K562 (cell line): ENCODE data around the gene C2CD2. TPM values are rescaled to one million over a fixed set of nuclear protein-coding genes. Genes with fewer than 3 reads are reported as not detected.
A peak's percentile ranks its signal among the peaks of the same experiment; 100 is the strongest.

Source experiments
- CTBP1 ChIP-seq: fragments of 450-650 bp; IDR thresholded peaks from 2 replicates; pipeline ENCODE4 v1.6.1; 2016; ENCODE audit warnings: borderline replicate concordance
- DNMT1 ChIP-seq: fragments of 450-650 bp; IDR thresholded peaks from 2 replicates; pipeline ENCODE4 v1.6.1; 2016; ENCODE audit warnings: antibody characterized with exemption, mild to moderate bottlenecking
- EP300 ChIP-seq: IDR thresholded peaks from 2 replicates; pipeline ENCODE4 v1.6.1; 2012; ENCODE audit warnings: low read length, improper control_type of control experiment
- FOXJ3 ChIP-seq: sonication (generic); formaldehyde crosslinking; IDR thresholded peaks from 2 replicates; pipeline ENCODE4 v1.4.0; 2020; ENCODE audit warnings: mild to moderate bottlenecking, missing genetic modification reagents
- FOXM1 ChIP-seq, 2 experiments: fragments of 450-650 bp in 1 of 2; sonication (generic) in 1 of 2; formaldehyde crosslinking in 1 of 2; IDR thresholded peaks; 2 replicates each; pipeline versions ENCODE4 v1.6.1 to v1.9.0; 2017 to 2022; ENCODE audit warnings: low read depth in 2 of 2, mild to moderate bottlenecking in 2 of 2, missing genetic modification reagents in 1 of 2, moderate library complexity in 1 of 2
- GATA2 ChIP-seq: sonication (generic); formaldehyde crosslinking; IDR thresholded peaks from 2 replicates; pipeline ENCODE4 v1.4.0; 2020; ENCODE audit warnings: mild to moderate bottlenecking, missing genetic modification reagents
- HCFC1 ChIP-seq: IDR thresholded peaks from 2 replicates; pipeline ENCODE4 v1.6.1; 2012; ENCODE audit warnings: low read depth, low read length, improper control_type of control experiment
- MEIS2 ChIP-seq: fragments of 450-650 bp; IDR thresholded peaks from 2 replicates; pipeline ENCODE4 v1.6.1; 2014; ENCODE audit warnings: mild to moderate bottlenecking; ENCODE audit not compliant: partially characterized antibody
- MITF ChIP-seq: IDR thresholded peaks from 2 replicates; pipeline ENCODE4 v1.6.1; 2014; ENCODE audit warnings: antibody characterized with exemption
- MTA1 ChIP-seq: fragments of 450-650 bp; IDR thresholded peaks from 2 replicates; pipeline ENCODE4 v1.6.1; 2017; ENCODE audit warnings: borderline replicate concordance
- MXD1 ChIP-seq: fragments of 250-450 bp; sonication (Bioruptor Pico); IDR thresholded peaks from 2 replicates; pipeline ENCODE4 v1.8.0; 2021; ENCODE audit warnings: borderline replicate concordance, mild to moderate bottlenecking, moderate library complexity; ENCODE audit not compliant: poor library complexity, severe bottlenecking
- NFIC ChIP-seq: fragments of 450-650 bp; IDR thresholded peaks from 2 replicates; pipeline ENCODE4 v1.6.1; 2017; ENCODE audit warnings: mild to moderate bottlenecking, inconsistent platforms
- POLR3A ChIP-seq: IDR thresholded peaks from 2 replicates; pipeline ENCODE4 v1.6.1; 2011; ENCODE audit warnings: borderline replicate concordance, mild to moderate bottlenecking, moderate library complexity; ENCODE audit not compliant: insufficient read length, insufficient read depth; ENCODE audit errors: extremely low read depth
- RCOR1 ChIP-seq, 2 experiments: IDR thresholded peaks; 2 replicates each; pipeline ENCODE4 v1.6.1; 2012; ENCODE audit warnings: low read depth in 2 of 2, low read length in 2 of 2, borderline replicate concordance in 1 of 2, improper control_type of control experiment in 1 of 2
- SPI1 ChIP-seq: IDR thresholded peaks from 2 replicates; pipeline ENCODE4 v1.6.1; 2011; ENCODE audit warnings: low read depth, low read length, control low read depth, borderline replicate concordance
- TEAD1 ChIP-seq, 2 experiments: fragments of 450-650 bp in 1 of 2; sonication (generic) in 1 of 2; formaldehyde crosslinking; IDR thresholded peaks; 2 replicates each; pipeline versions ENCODE4 v1.4.0 to v1.8.0; 2020 to 2022; ENCODE audit warnings: mild to moderate bottlenecking in 2 of 2, missing genetic modification reagents in 1 of 2
- TFE3 ChIP-seq: fragments of 450-650 bp; formaldehyde crosslinking; IDR thresholded peaks from 2 replicates; pipeline ENCODE4 v1.4.0; 2020; ENCODE audit warnings: mild to moderate bottlenecking, mixed read lengths
- TRIM24 ChIP-seq, 2 experiments: fragments of 450-650 bp; IDR thresholded peaks; 2 replicates each; pipeline ENCODE4 v1.6.1; 2016
- ZBTB12 ChIP-seq: fragments of 250-450 bp; sonication (Bioruptor Pico); IDR thresholded peaks from 2 replicates; pipeline ENCODE4 v1.4.0; 2020
- ZNF76 ChIP-seq: fragments of 250-450 bp; sonication (Bioruptor Pico); IDR thresholded peaks from 2 replicates; pipeline ENCODE4 v1.4.0; 2020; ENCODE audit warnings: mild to moderate bottlenecking, moderate library complexity, borderline replicate concordance
- polyA plus RNA-seq, 8 experiments: library from polyadenylated mRNA; depleted of rRNA in 4 of 8; stranded (reverse) in 5 of 8; unstranded in 3 of 8; fragments of >200 nt; fragmentation: Nextera tagmentation in 2 of 8; fragmentation: Illumina TruSeq in 1 of 8; extraction: Ambion mirVana in 2 of 8; extraction: Trizol in 1 of 8; gene quantifications; 2 replicates each; pipeline versions ENCODE4 v1.2.1 to v1.2.3, GENCODE V29; 2011 to 2014; ENCODE audit warnings: inconsistent platforms in 1 of 8, missing spikeins in 1 of 8
- total RNA-seq, 7 experiments: library from RNA; depleted of rRNA in 6 of 7; stranded (reverse); fragments of >200 nt in 6 of 7; fragmentation: Illumina TruSeq in 2 of 7; extraction: Trizol in 2 of 7; gene quantifications; 2 replicates each; pipeline versions ENCODE4 v1.2.1 to v1.2.3, GENCODE V29; 2011 to 2021; ENCODE audit warnings: low replicate concordance in 1 of 7

C2CD2 gene
- total and polyA plus RNA-seq, 9 of the 15 experiments (the other 6 are each of a cell fraction or from before 2014, with no cell fraction given) = 1.3 to 21.6 (median 12.1) TPM

GRCh38 chr21:41894922-41895557 lies 58.8 kb downstream of the C2CD2 start (continued):
- TF ChIP-seq MITF = 0 out of 2 replicates have a peak, but pooled peaks have one; percentile 55
- TF ChIP-seq GATA2 (CRISPR knock-in tag) = peak; percentile 86
- 0 out of 2 replicates have a peak, but pooled peaks have one; percentile 11 for TF ChIP-seq HCFC1
- TF ChIP-seq TEAD1 (CRISPR knock-in tag; IDR thresholded peaks at IDR 0.05) = peak; percentile 40 to 90; a peak in 3 of 4 replicates
- TF ChIP-seq SPI1 = peak; percentile 90
- peak; percentile 85 for TF ChIP-seq EP300
- TF ChIP-seq ZBTB12 (CRISPR knock-in tag) = 0 out of 2 replicates have a peak, but pooled peaks have one; percentile 16
- TF ChIP-seq DNMT1 = no peak
- no peak for TF ChIP-seq POLR3A
- peak; percentile 82 for TF ChIP-seq CTBP1
- TF ChIP-seq TFE3 (CRISPR knock-in tag) = no peak
- TF ChIP-seq TRIM24 (IDR thresholded peaks at IDR 0.05) = peak in 1 of 2 experiments; percentile 61; a peak in 1 of 4 replicates
- peak; percentile 64 for TF ChIP-seq FOXM1 (IDR thresholded peaks at IDR 0.05; ENCODE audit: low read depth)
- TF ChIP-seq FOXM1 (CRISPR knock-in tag; IDR thresholded peaks at IDR 0.05; ENCODE audit: low read depth) = no peak
- peak; percentile 54 to 89; a peak in 3 of 4 replicates for TF ChIP-seq RCOR1 (IDR thresholded peaks at IDR 0.05; ENCODE audit: borderline replicate concordance in 1 of 2, low read depth in 2 of 2, low read length in 2 of 2)
- peak; percentile 89 for TF ChIP-seq MEIS2
- no peak for TF ChIP-seq FOXJ3
- no peak for TF ChIP-seq MXD1 (CRISPR knock-in tag)
- peak; percentile 43; the same call in 1 of the 2 replicates for TF ChIP-seq MTA1
- TF ChIP-seq NFIC = peak; percentile 62; the same call in 1 of the 2 replicates
- no peak for TF ChIP-seq ZNF76 (CRISPR knock-in tag)
